Stomach (tissue), 9 donors: ENCODE data around the gene CLCN1. TPM values are rescaled to one million over a fixed set of nuclear protein-coding genes. Genes with fewer than 3 reads are reported as not detected.
"Not testable (repeated sequence)": the region's sequence is repeated elsewhere in the genome, so short reads cannot be mapped to it uniquely, and the experiment has no call there.

Experiments
- DNase-seq, 2 donors: peaks; one replicate each; pipeline versions ENCODE4 v3.0.0 to v3.0.0-alpha.2; 2013 to 2019
- H3K27ac ChIP-seq, 5 donors: fragments of 200-600 bp in 4 of 5; sonication (generic) in 4 of 5; one replicate each; pipeline ENCODE4 v1.5.1; 2013 to 2019; ENCODE audit warnings: mild to moderate bottlenecking in 1 of 5, moderate library complexity in 1 of 5
- H3K27me3 ChIP-seq, 3 donors: fragments of 200-600 bp; sonication (generic); one replicate each; pipeline ENCODE4 v1.5.1; 2017 to 2019; ENCODE audit warnings: mixed run types in 1 of 3
- H3K36me3 ChIP-seq, 4 donors: fragments of 200-600 bp; sonication (generic); 1 replicate in 3 of 4; 2 replicates in 1 of 4; pipeline ENCODE4 v1.5.1; 2016 to 2019
- H3K4me1 ChIP-seq, 4 donors: fragments of 200-600 bp; sonication (generic); one replicate each; pipeline ENCODE4 v1.5.1; 2016 to 2019
- H3K4me3 ChIP-seq, 4 donors: fragments of 200-600 bp; sonication (generic) in 3 of 4; one replicate each; pipeline ENCODE4 v1.5.1; 2016 to 2019; ENCODE audit warnings: mild to moderate bottlenecking in 1 of 4
- H3K9me3 ChIP-seq, 4 donors: fragments of 200-600 bp; sonication (generic); one replicate each; pipeline ENCODE4 v1.5.1; 2016 to 2019
- CTCF ChIP-seq, 7 experiments: fragments of 450-650 bp in 4 of 7; fragments of 200-600 bp in 3 of 7; sonication (generic) in 3 of 7; IDR thresholded peaks; one replicate each; pipeline ENCODE4 v1.5.1; 2016 to 2019; ENCODE audit warnings: antibody characterized with exemption in 7 of 7, control low read depth in 2 of 7, mild to moderate bottlenecking in 1 of 7
- EP300 ChIP-seq: sonication (generic); formaldehyde crosslinking; IDR thresholded peaks from one replicate; pipeline ENCODE4 v1.6.1; 2017; ENCODE audit warnings: antibody characterized with exemption
- POLR2A ChIP-seq, 4 donors: fragments of 450-650 bp; IDR thresholded peaks; one replicate each; pipeline ENCODE4 v1.6.1; 2016; ENCODE audit warnings: antibody characterized with exemption in 4 of 4, control low read depth in 2 of 4, mild to moderate bottlenecking in 1 of 4, moderate library complexity in 1 of 4
- POLR2AphosphoS5 ChIP-seq, 3 donors: sonication (generic); formaldehyde crosslinking; IDR thresholded peaks; one replicate each; pipeline ENCODE4 v1.6.1; 2016; ENCODE audit warnings: antibody characterized with exemption in 3 of 3
- WGBS, 5 donors: extraction: QIAGEN DNeasy Blood & Tissue Kit in 3 of 5; methylation state at CpG; one replicate each; pipeline versions ENCODE4 v1.1.5 to v1.1.7; 2013 to 2018; 5-methylcytosine and 5-hydroxymethylcytosine counted together
- intact Hi-C: fragments of 100-400 bp; cut with DNase I; formaldehyde crosslinking; loops from one replicate; pipeline ENCODE4 v1.15.1; 2023; ENCODE audit warnings: low total_unique reads
- polyA plus RNA-seq, 3 donors: library from polyadenylated mRNA; stranded (reverse); fragments of 200-250 nt; gene quantifications; one replicate each; pipeline ENCODE4 v1.2.3, GENCODE V29; 2013
- total RNA-seq, 5 donors: library from RNA; depleted of rRNA; stranded (reverse); fragments of >200 nt; gene quantifications; one replicate each; pipeline versions ENCODE4 v1.1.0 to v1.2.3, GENCODE V29; 2014 to 2016
- donor health status: healthy with polysubstance abuse.
- donor health status: Bipolar disorder and iron deficiency.
- donor health status: healthy.

The CLCN1 gene
- total and polyA plus RNA-seq, 8 donors = 0.28 TPM; not detected in 7

DNA sequence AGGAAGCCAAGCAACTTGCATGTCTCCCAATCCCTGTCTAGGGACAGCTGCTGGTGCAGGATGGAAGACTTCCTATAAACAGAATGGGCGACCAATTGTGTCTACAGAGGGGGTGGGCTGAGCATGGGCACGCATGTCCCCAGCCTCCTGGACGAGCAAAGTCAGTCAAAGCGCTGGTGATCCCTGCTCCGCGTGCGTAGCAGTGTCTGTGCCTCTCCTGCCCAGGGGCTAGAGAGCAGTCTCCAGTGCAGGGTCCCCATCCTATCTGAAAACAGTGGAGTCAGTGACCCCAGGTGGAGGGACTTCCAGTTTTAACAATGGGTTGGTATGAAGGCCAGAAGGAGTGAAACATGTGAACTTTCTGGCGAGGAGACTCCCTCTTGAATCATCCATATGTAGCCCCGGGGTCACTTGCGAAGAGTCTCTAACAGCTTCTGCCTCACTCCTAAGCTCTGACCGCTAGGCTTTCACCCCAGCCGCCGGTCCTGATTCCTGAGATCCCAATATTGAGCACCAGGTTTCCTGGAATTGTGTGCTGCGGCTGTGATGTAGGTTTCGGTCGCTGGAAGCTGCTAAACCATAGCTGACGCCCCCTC lies 28.5 kb upstream of the CLCN1 start:
- intact Hi-C loops = no loop called here
- H3K27ac ChIP-seq = peak overlapping the region; percentile 49 to 96 (median 92)
- DNase-seq = no peak
- H3K27me3 ChIP-seq = no peaks in the 10 kb centered on the region
- no peaks in the 10 kb centered on the region for H3K9me3 ChIP-seq
- peak overlapping the region; percentile 79 to 94 (median 82) for H3K4me3 ChIP-seq
- peaks cover 4 to 11% (median 11%) of the 10 kb centered on the region in 4 donors for H3K36me3 ChIP-seq
- H3K4me1 ChIP-seq = peaks cover 21 to 62% (median 55%) of the 10 kb centered on the region in 4 donors
- WGBS, 5 donors = 75 to 84% (median 76%) methylated on average over 16 to 17 of the region's 17 CpGs
- no peak for TF ChIP-seq EP300

DNA sequence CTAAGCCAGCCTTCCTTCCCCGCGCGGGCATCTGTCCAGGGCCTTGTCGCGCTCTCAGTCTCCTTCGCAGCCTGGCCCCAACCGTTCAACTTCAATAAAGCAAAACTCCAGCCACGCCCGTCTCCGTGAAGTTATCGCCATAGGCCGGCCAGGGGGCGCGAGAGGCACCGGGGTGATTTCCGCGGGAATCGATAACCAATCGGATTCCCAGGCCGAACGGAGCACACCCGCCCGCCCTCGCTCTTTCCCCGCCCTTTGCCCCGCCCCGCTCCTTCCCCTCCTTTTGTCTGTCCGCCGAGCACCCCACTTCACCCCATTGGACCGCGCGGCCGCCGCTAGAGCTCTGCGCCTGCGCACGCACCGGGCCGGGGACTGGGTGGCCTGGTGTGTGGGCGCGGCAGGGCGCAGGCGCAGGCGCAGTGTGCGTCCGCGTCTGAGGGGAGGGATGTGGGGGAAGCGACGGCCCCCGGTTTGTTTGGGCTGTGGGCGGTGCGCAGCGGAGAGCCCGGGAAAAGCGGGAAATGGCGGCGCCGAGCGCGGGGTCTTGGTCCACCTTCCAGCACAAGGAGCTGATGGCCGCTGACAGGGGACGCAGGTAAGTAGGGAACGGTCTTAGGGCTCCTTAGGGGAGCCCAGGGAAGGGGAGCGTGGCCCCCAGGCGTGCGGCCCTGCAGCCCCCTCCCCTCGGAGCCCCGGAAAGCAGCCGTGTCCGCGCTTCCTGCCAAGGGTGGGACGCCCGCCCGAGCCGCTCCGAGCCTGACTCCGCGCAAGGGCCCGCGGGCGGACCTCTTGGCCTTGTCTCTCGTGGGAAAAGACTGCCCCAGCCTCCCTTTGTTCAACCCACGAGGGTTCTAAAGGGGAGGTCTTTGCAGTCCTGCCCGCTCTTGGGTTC lies 27.7 kb upstream of the CLCN1 start, which contains the start of gene CASP2:
CASP2 (plus strand) TSS at position 417 of the 892 bp plus-strand sequence; CDS start at position 522, 105 bp downstream.
- H3K27ac ChIP-seq = peak within 1 kb of the TSS; percentile 89 to 96 (median 92)

DNA sequence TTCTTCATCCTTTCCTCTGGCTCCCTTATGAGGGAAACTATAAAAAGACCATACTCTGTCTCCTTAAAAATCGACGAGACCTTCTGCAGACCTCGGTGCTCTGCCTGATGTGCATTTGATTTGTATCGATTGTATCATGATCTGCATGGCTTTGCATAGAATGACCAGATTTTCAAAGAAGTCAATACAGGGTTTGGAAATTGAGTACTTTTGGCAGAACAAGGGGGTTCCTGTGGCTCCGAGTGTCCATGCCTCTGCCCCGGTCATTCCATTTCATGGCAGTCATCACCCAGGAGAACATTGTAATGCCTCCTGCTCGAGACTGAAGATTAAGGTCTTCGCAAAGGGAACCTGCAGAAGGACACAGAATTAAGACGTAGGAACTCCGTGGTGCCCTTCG lies 27.1 kb upstream of the CLCN1 start:
- Histone ChIP-seq H3K27ac (peak overlapping the region; percentile 89 to 96 (median 92)), H3K4me1 (peaks cover 21 to 62% (median 54%) of the 10 kb centered on the region in 4 donors), H3K4me3 (peak overlapping the region; percentile 79 to 94 (median 82)), H3K9me3 (no peaks in the 10 kb centered on the region), H3K36me3 (peaks cover 18 to 25% (median 25%) of the 10 kb centered on the region in 4 donors), H3K27me3 (no peaks in the 10 kb centered on the region)
- TF ChIP-seq POLR2A (IDR thresholded peaks at IDR 0.05) (no peak), EP300 (no peak)
- peak in 1 of 2 donors; percentile 31 for DNase-seq
- intact Hi-C loops = no loop called here
- 0 to 1% (median 0%) methylated on average over 11 of the region's 11 CpGs for WGBS, 5 donors

More for the DNA sequence above, 27.7 kb upstream of the CLCN1 start, which contains the start of gene CASP2:
- intact Hi-C loops = no loop called here
- Histone ChIP-seq H3K36me3 (peaks cover 12 to 18% (median 18%) of the 10 kb centered on the region in 4 donors), H3K4me1 (peaks cover 21 to 62% (median 55%) of the 10 kb centered on the region in 4 donors), H3K4me3 (peak within 1 kb of the TSS; percentile 79 to 94 (median 82)), H3K27me3 (no peaks in the 10 kb centered on the region), H3K9me3 (no peaks in the 10 kb centered on the region)
- peak; percentile 99 to 100 for DNase-seq
- TF ChIP-seq POLR2AphosphoS5 (IDR thresholded peaks at IDR 0.05) (peak; percentile 57 to 82 (median 70)), POLR2A (IDR thresholded peaks at IDR 0.05) (peak in 1 of 4 donors; percentile 35), CTCF (IDR thresholded peaks at IDR 0.05) (peak in 2 of 7 experiments; percentile 9 to 44), EP300 (no peak)
- 2 to 3% (median 3%) methylated on average over 71 to 84 of the region's 84 CpGs for WGBS, 5 donors

DNA sequence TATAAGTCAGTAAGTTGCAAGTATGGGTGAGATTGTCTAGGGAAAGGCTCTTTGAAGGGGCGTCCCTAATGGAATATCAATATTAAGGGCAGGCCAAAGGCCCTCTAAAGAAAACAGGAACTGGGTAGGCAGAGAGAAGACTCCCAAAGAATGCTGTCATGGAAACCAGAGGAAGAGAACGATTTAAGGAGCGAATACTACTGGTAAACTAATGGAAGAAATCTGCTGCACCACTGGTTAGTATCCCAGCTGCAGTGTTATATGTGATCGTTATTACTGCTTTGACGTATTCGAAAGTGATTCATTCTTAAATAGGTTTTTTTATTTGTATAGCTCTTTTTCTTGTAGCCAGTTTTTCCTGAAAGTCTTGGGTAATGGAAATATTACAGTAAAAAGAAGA lies 26.5 kb upstream of the CLCN1 start:
- no peak for DNase-seq
- H3K9me3 ChIP-seq = no peaks in the 10 kb centered on the region
- peaks cover 21 to 57% (median 49%) of the 10 kb centered on the region in 4 donors for H3K4me1 ChIP-seq
- peaks cover 24 to 31% (median 31%) of the 10 kb centered on the region in 4 donors for H3K36me3 ChIP-seq
- peak overlapping the region in 3 of 5 donors; percentile 92 to 96 (median 94) for H3K27ac ChIP-seq
- intact Hi-C loops = no loop called here
- no peaks in the 10 kb centered on the region for H3K27me3 ChIP-seq
- peak overlapping the region; percentile 79 to 94 (median 82) for H3K4me3 ChIP-seq
- WGBS, 5 donors = 13 to 24% (median 19%) methylated on average over 6 of the region's 6 CpGs
- TF ChIP-seq POLR2AphosphoS5 (IDR thresholded peaks at IDR 0.05) = no peak
- TF ChIP-seq POLR2A (IDR thresholded peaks at IDR 0.05) = no peak
- TF ChIP-seq CTCF (IDR thresholded peaks at IDR 0.05) = no peak
- TF ChIP-seq EP300 = no peak

DNA sequence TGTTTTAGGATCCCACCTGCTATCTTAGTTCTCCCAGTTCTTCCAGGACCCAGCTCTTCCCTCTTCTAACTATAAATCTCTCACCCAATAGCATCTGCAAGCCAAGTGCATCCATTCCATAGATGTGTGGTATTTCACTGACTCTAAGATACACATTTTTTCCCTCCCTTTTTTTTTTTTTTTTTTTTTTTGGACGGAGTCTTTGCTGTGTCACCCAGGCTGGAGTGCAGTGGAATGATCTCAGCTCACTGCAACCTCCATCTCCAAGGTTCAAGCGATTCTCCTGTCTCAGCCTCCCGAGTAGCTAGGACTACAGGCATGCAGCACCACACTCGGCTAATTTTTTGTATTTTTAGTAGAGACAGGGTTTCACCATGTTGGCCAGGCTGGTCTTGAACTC lies 26.0 kb upstream of the CLCN1 start:
- intact Hi-C loops, H3K9me3 ChIP-seq, H3K27me3 ChIP-seq, DNase-seq: not testable (repeated sequence)
- Histone ChIP-seq H3K27ac (peak overlapping the region in 1 of 5 donors; percentile 96), H3K4me3 (peak overlapping the region in 2 of 4 donors; percentile 80 to 83), H3K4me1 (peaks cover 21 to 55% (median 49%) of the 10 kb centered on the region in 4 donors), H3K36me3 (peaks cover 29 to 35% (median 35%) of the 10 kb centered on the region in 4 donors)
- 46 to 69% (median 58%) methylated on average over 4 of the region's 4 CpGs for WGBS, 5 donors
